Psoas muscle (tissue), 8 donors: Measurements from ENCODE around the gene MAGI1. TPM values are rescaled to one million over a fixed set of nuclear protein-coding genes. Genes with fewer than 3 reads are reported as not detected.

Source experiments
- ATAC-seq, 4 donors: fragments of 200-7000 bp; cut with Tn5 transposase; one replicate each; pipeline ENCODE4 v1.9.1; 2020; ENCODE audit warnings: moderate library complexity in 3 of 4, mild to moderate bottlenecking in 2 of 4
- DNase-seq, 2 donors: peaks; one replicate each; pipeline ENCODE4 v3.0.0-alpha.2; 2020
- H3K27ac ChIP-seq: fragments of 200-600 bp; one replicate; pipeline ENCODE4 v1.8.0; 2022
- H3K27me3 ChIP-seq, 3 donors: fragments of 200-600 bp in 1 of 3; one replicate each; pipeline versions ENCODE4 v1.6.1 to v1.8.0; 2013 to 2022; ENCODE audit warnings: low read length in 2 of 3, mild to moderate bottlenecking in 2 of 3, moderate library complexity in 1 of 3; ENCODE audit not compliant: insufficient read depth in 3 of 3
- H3K36me3 ChIP-seq, 2 donors: fragments of 200-600 bp in 1 of 2; one replicate each; pipeline versions ENCODE4 v1.6.1 to v1.8.0; 2013 to 2022; ENCODE audit warnings: low read depth in 1 of 2, mild to moderate bottlenecking in 1 of 2, moderate library complexity in 1 of 2; ENCODE audit not compliant: insufficient read depth in 1 of 2
- H3K4me1 ChIP-seq: fragments of 200-600 bp; one replicate; pipeline ENCODE4 v1.8.0; 2022
- H3K4me3 ChIP-seq: fragments of 200-600 bp; one replicate; pipeline ENCODE4 v1.8.0; 2022; ENCODE audit warnings: mild to moderate bottlenecking
- H3K9me3 ChIP-seq: fragments of 200-600 bp; one replicate; pipeline ENCODE4 v1.8.0; 2022
- WGBS, 3 donors: extraction: QIAGEN DNeasy Blood & Tissue Kit; methylation state at CpG; one replicate each; pipeline versions ENCODE4 v1.1.6 to v1.1.7; 2013; 5-methylcytosine and 5-hydroxymethylcytosine counted together
- intact Hi-C, 2 donors: fragments of 100-400 bp; cut with DNase I; formaldehyde crosslinking; loops; one replicate each; pipeline versions ENCODE4 v1.11.0 to v1.14.2; 2022
- polyA plus RNA-seq, 3 donors: library from polyadenylated mRNA; stranded (reverse); fragments of 200-250 nt; gene quantifications; one replicate each; pipeline ENCODE4 v1.2.3, GENCODE V29; 2013
- total RNA-seq, 4 donors: library from RNA; stranded (reverse); fragmentation: NEBNext Ultra II Directional in 2 of 4; extraction: Animal tissue kit (Norgen Biotek cat#: 25700) in 2 of 4; gene quantifications; one replicate each; pipeline versions ENCODE4 v1.2.1 to v1.2.4, GENCODE V29; 2021 to 2023
- TF ChIP-seq, protein P1 (sequence below): fragments of 200-600 bp; IDR thresholded peaks from one replicate; pipeline ENCODE4 v1.8.0; 2022; ENCODE audit warnings: antibody characterized with exemption
- donor health status: healthy with polysubstance abuse.
- donor health status: DM: no; HTN: no; CAD: no; lungs with moderate emphysema.
- donor health status: Bipolar disorder and iron deficiency.
- donor health status: healthy.
- donor health status: DM: yes; HTN: yes; CAD: no.
- donor health status: DM: no; HTN: no; CAD: no.
- donor health status: DM: no; HTN: no; CAD: no.
- donor health status: DM: yes; HTN: yes; CAD: no.

MAGI1 gene
- total and polyA plus RNA-seq, 7 donors: 4.5 to 8.1 (median 6.3) TPM

DNA sequence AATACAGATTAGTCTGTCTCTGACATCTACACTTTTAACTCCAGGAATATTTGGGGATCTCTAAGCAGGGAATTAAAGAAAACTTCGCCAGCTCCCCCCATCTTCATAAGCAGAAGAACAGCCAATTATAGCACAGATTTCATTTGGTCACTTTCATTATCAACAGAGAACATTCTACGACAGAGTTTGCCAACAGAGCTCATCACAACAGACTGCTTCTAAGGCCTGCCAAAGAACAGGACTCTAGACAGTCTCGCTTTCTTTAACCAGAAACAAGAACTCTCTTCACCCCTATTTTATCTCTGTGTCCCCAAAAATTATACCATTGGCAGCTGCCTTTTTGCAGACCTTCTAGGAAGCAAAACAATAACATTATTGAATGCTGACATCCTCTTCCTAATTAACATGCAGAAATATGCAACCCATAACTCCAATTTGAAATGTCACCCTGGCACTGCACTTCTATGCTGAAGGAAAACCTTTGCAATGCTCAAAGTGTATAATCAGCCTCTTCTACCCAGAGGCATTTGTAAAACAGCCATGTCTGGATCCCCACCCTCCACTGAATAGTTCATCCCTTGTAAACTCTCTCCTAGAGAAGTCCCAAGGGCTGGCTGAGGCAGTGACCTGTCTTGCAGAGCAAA, 552.8 kb downstream of the MAGI1 start:
- ATAC-seq: peak in 3 of 4 donors; percentile 39 to 72 (median 58)
- no peaks in the 10 kb centered on the region for H3K9me3 ChIP-seq
- TF ChIP-seq, protein P1, sequence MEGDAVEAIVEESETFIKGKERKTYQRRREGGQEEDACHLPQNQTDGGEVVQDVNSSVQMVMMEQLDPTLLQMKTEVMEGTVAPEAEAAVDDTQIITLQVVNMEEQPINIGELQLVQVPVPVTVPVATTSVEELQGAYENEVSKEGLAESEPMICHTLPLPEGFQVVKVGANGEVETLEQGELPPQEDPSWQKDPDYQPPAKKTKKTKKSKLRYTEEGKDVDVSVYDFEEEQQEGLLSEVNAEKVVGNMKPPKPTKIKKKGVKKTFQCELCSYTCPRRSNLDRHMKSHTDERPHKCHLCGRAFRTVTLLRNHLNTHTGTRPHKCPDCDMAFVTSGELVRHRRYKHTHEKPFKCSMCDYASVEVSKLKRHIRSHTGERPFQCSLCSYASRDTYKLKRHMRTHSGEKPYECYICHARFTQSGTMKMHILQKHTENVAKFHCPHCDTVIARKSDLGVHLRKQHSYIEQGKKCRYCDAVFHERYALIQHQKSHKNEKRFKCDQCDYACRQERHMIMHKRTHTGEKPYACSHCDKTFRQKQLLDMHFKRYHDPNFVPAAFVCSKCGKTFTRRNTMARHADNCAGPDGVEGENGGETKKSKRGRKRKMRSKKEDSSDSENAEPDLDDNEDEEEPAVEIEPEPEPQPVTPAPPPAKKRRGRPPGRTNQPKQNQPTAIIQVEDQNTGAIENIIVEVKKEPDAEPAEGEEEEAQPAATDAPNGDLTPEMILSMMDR: no peak
- no peak for DNase-seq
- H3K4me1 ChIP-seq: peaks cover 55% of the 10 kb centered on the region
- no peaks in the 10 kb centered on the region for H3K27me3 ChIP-seq
- 14 to 25% (median 17%) methylated on average over 3 of the region's 3 CpGs for WGBS, 3 donors
- intact Hi-C loops: loop anchor here in 1 of 2 donors (1.0 to 10.0 kb wide), 2 partner anchors 28 to 59 kb away; no protein-coding TSS in a partner anchor
- H3K27ac ChIP-seq: peak overlapping the region; percentile 17
- H3K4me3 ChIP-seq: peak overlapping the region; percentile 25
- H3K36me3 ChIP-seq: no peaks in the 10 kb centered on the region

DNA sequence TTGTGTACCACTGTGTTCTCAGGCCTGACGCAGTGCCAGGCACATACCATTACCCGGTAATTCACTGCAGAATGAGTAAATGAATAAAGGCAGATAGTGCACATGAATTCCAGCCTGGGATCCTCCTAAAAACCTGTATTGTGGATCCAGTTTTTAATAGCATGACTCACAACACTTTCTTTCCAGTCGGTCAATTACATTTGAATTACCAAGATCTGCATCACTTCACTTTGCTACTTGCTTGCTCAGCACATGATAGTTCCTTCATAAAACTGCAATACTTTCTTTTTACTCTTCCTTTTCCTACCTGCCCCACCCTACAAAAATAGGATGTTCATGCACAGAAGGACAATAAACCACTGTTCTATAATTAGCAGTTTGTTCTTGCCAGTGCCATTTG, 553.8 kb downstream of the MAGI1 start:
- Histone ChIP-seq H3K4me3 (no peak overlapping the region), H3K27me3 (no peaks in the 10 kb centered on the region), H3K4me1 (peaks cover 55% of the 10 kb centered on the region), H3K36me3 (no peaks in the 10 kb centered on the region), H3K27ac (peak overlapping the region; percentile 13), H3K9me3 (no peaks in the 10 kb centered on the region)
- intact Hi-C loops: loop anchor here in 1 of 2 donors (10.0 kb wide), 1 partner anchor 60 kb away; no protein-coding TSS in a partner anchor
- 31 to 46% (median 34%) methylated on average over 3 of the region's 3 CpGs for WGBS, 3 donors
- DNase-seq: no peak
- TF ChIP-seq, protein P1: no peak
- ATAC-seq: peak in 1 of 4 donors; percentile 16

DNA sequence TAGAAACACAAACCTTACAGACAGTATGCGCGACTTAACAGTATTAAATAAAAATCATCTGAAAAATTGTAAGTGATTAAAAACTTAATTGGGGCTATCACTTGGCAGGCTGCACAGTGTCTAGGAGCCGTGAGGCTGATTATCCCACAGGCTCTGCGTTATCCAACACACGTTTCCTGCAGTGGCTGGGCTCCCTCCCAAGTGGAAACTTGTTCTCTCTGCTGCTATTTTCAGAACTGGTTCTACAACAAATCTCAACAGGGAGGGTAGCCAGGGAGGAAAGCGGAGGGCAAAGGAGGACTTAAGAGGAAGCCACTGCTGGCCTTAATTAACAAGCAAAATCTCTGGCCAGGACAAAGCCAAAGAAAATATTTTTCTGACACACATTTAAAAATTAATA, 555.2 kb downstream of the MAGI1 start:
- intact Hi-C loops: loop anchor here in 1 of 2 donors (10.0 kb wide), 1 partner anchor 61 kb away; no protein-coding TSS in a partner anchor
- peak; percentile 14 to 68 for DNase-seq
- TF ChIP-seq, protein P1: no peak
- no peaks in the 10 kb centered on the region for H3K36me3 ChIP-seq
- WGBS, 3 donors: 6 to 12% (median 10%) methylated on average over 6 of the region's 6 CpGs
- no peaks in the 10 kb centered on the region for H3K27me3 ChIP-seq
- H3K4me3 ChIP-seq: peak overlapping the region; percentile 6
- H3K4me1 ChIP-seq: peaks cover 55% of the 10 kb centered on the region
- H3K27ac ChIP-seq: peak overlapping the region; percentile 25
- H3K9me3 ChIP-seq: no peaks in the 10 kb centered on the region
- peak; percentile 67 to 92 (median 84) for ATAC-seq

DNA sequence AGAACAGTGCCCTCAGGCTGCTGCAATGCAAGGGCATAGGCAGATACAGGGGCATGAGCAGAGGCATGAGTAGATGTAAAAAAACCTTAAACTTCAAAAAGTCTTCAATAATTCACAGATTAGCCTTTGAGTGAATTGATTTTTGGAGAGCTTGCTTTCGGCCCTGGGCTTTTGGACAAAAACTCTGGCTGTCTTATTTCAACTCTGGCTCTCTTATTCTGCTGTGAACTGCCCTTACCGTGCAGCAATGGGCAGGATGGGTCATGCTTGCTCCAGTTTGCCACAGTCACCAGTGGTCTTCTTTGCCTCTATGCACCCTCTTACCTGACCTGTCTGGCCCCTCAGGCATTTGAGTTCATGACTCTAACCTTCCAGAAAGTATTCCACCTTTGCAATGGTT, 555.7 kb downstream of the MAGI1 start:
- ATAC-seq (peak in 1 of 4 donors; percentile 29), DNase-seq (no peak)
- Histone ChIP-seq H3K4me3 (no peak overlapping the region), H3K36me3 (no peaks in the 10 kb centered on the region), H3K9me3 (no peaks in the 10 kb centered on the region), H3K27ac (peak overlapping the region; percentile 25), H3K4me1 (peaks cover 55% of the 10 kb centered on the region), H3K27me3 (no peaks in the 10 kb centered on the region)
- TF ChIP-seq, protein P1: no peak
- 14 to 18% (median 17%) methylated on average over 2 of the region's 2 CpGs for WGBS, 3 donors
- intact Hi-C loops: loop anchor here in 1 of 2 donors (10.0 kb wide), 1 partner anchor 62 kb away; no protein-coding TSS in a partner anchor
